Activated effector memory CD4-positive, alpha-beta T cell treated with Interleukin-2 at 50 U/mL for 16 hours (primary cell): ENCODE results near the gene N4BP2.
"Not testable (repeated sequence)": the region's sequence is repeated elsewhere in the genome, so short reads cannot be mapped to it uniquely, and the experiment has no call there.

Experiments used
- DNase-seq: peaks from one replicate; pipeline ENCODE4 v3.0.0-alpha.2; 2020

N4BP2 gene

GRCh38 chr4:40093400-40093799 lies 36.8 kb downstream of the N4BP2 start:
- not testable (repeated sequence) for DNase-seq

GRCh38 chr4:40099010-40099409 lies 42.4 kb downstream of the N4BP2 start:
- no peak for DNase-seq

- not testable (repeated sequence) for DNase-seq
Measured at GRCh38 chr4:40107150-40107549, 50.5 kb downstream of the N4BP2 start.

- DNase-seq: no peak
Measured at GRCh38 chr4:40112027-40112792, 55.6 kb downstream of the N4BP2 start.

GRCh38 chr4:40114206-40114605 lies 57.6 kb downstream of the N4BP2 start:
- no peak for DNase-seq

GRCh38 chr4:40118861-40119260 lies 62.2 kb downstream of the N4BP2 start:
- no peak for DNase-seq

GRCh38 chr4:40119344-40119743 lies 62.7 kb downstream of the N4BP2 start:
- DNase-seq: no peak

- no peak for DNase-seq
Measured at GRCh38 chr4:40121515-40121914, 64.9 kb downstream of the N4BP2 start.

- no peak for DNase-seq
Measured at GRCh38 chr4:40122941-40123340, 66.3 kb downstream of the N4BP2 start.

GRCh38 chr4:40124690-40125089 lies 68.0 kb downstream of the N4BP2 start:
- no peak for DNase-seq

- no peak for DNase-seq
Measured at GRCh38 chr4:40130401-40131036, 73.9 kb downstream of the N4BP2 start.

GRCh38 chr4:40132816-40133215 lies 76.2 kb downstream of the N4BP2 start:
- no peak for DNase-seq

- no peak for DNase-seq
Measured at GRCh38 chr4:40134206-40134917, 77.7 kb downstream of the N4BP2 start.

- DNase-seq: not testable (repeated sequence)
Measured at GRCh38 chr4:40136202-40136601, 79.6 kb downstream of the N4BP2 start.

GRCh38 chr4:40140196-40140595 lies 83.5 kb downstream of the N4BP2 start:
- no peak for DNase-seq

- not testable (repeated sequence) for DNase-seq
Measured at GRCh38 chr4:40140597-40140996, 83.9 kb downstream of the N4BP2 start.

GRCh38 chr4:40143926-40144508 lies 87.4 kb downstream of the N4BP2 start:
- no peak for DNase-seq

- no peak for DNase-seq
Measured at GRCh38 chr4:40144716-40145115, 88.1 kb downstream of the N4BP2 start.

- DNase-seq: not testable (repeated sequence)
Measured at GRCh38 chr4:40147490-40147889, 90.8 kb downstream of the N4BP2 start.

- peak; percentile 45 for DNase-seq
Measured at GRCh38 chr4:40149960-40150385, 93.3 kb downstream of the N4BP2 start.

- DNase-seq: no peak
Measured at GRCh38 chr4:40150932-40151331, 94.3 kb downstream of the N4BP2 start.

GRCh38 chr4:40152637-40153036 lies 96.0 kb downstream of the N4BP2 start:
- no peak for DNase-seq

- no peak for DNase-seq
Measured at GRCh38 chr4:40157436-40157835, 100.8 kb downstream of the N4BP2 start.
